Stimulated activated naive B cell treated with anti-CD40 and anti-IgM and Interleukin-4, amounts not matched to agents 10 μg/mL and 1 μg/mL and 100 μg/mL, for 72 hours (primary cell): Measurements from ENCODE around the gene DDX46.
A peak's percentile ranks its signal among the peaks of the same experiment; 100 is the strongest.
"Not testable (repeated sequence)": the region's sequence is repeated elsewhere in the genome, so short reads cannot be mapped to it uniquely, and the experiment has no call there.

Experiments used
- ATAC-seq, 2 donors: fragments of 150-1000 bp; cut with Tn5 transposase; replicated peaks; 2 replicates each; pipeline ENCODE4 v1.10.0; 2021; ENCODE audit warnings: moderate library complexity in 1 of 2
- DNase-seq: peaks from one replicate; pipeline ENCODE4 v3.0.0; 2021
- H3K27ac Mint-ChIP-seq: one replicate; pipeline ENCODE4 v1.8.0; 2022; ENCODE audit warnings: mild to moderate bottlenecking, mixed read lengths
- H3K27me3 Mint-ChIP-seq, 2 donors: one replicate each; pipeline ENCODE4 v1.8.0; 2022; ENCODE audit warnings: mixed read lengths in 2 of 2
- H3K36me3 Mint-ChIP-seq, 2 donors: one replicate each; pipeline ENCODE4 v1.8.0; 2022; ENCODE audit warnings: mixed read lengths in 2 of 2, mild to moderate bottlenecking in 1 of 2
- H3K4me1 Mint-ChIP-seq, 2 donors: one replicate each; pipeline ENCODE4 v1.8.0; 2022; ENCODE audit warnings: mixed read lengths in 2 of 2, mild to moderate bottlenecking in 1 of 2
- H3K4me3 Mint-ChIP-seq, 2 donors: one replicate each; pipeline ENCODE4 v1.8.0; 2022; ENCODE audit warnings: mild to moderate bottlenecking in 2 of 2, mixed read lengths in 2 of 2, moderate library complexity in 1 of 2
- H3K9me3 Mint-ChIP-seq, 2 donors: one replicate each; pipeline ENCODE4 v1.8.0; 2022; ENCODE audit warnings: mixed read lengths in 2 of 2, mild to moderate bottlenecking in 1 of 2

The DDX46 gene

GRCh38 chr5:134803821-134804220 lies 45.2 kb downstream of the DDX46 start:
- H3K27ac Mint-ChIP-seq = no peak overlapping the region
- no peaks in the 10 kb centered on the region for H3K27me3 Mint-ChIP-seq
- H3K4me1 Mint-ChIP-seq = no peaks in the 10 kb centered on the region
- peaks cover 23 to 52% of the 10 kb centered on the region in 2 donors for H3K36me3 Mint-ChIP-seq
- no peak for ATAC-seq
- no peak for DNase-seq
- H3K9me3 Mint-ChIP-seq = no peaks in the 10 kb centered on the region
- H3K4me3 Mint-ChIP-seq = no peak overlapping the region

- peaks cover 24 to 40% of the 10 kb centered on the region in 2 donors for H3K36me3 Mint-ChIP-seq
- H3K4me1 Mint-ChIP-seq = peaks cover 8 to 20% of the 10 kb centered on the region in 2 donors
- peak; percentile 97 to 98 for ATAC-seq
- peak overlapping the region; percentile 43 to 48 for H3K4me3 Mint-ChIP-seq
- H3K9me3 Mint-ChIP-seq = no peaks in the 10 kb centered on the region
- H3K27ac Mint-ChIP-seq = peak overlapping the region; percentile 66
- peak; percentile 28 for DNase-seq
- H3K27me3 Mint-ChIP-seq = no peaks in the 10 kb centered on the region
Observed at GRCh38 chr5:134813407-134813806, 54.8 kb downstream of the DDX46 start.

- Mint-ChIP-seq H3K9me3 (no peaks in the 10 kb centered on the region), H3K27me3 (no peaks in the 10 kb centered on the region), H3K27ac (peak overlapping the region; percentile 81), H3K4me3 (peak overlapping the region; percentile 41 to 48), H3K36me3 (peaks cover 24 to 40% of the 10 kb centered on the region in 2 donors), H3K4me1 (peaks cover 10 to 20% of the 10 kb centered on the region in 2 donors)
- ATAC-seq (peak; percentile 73 to 82), DNase-seq (no peak)
Observed at GRCh38 chr5:134813827-134814226, 55.2 kb downstream of the DDX46 start.

GRCh38 chr5:134817006-134817405 lies 58.4 kb downstream of the DDX46 start:
- H3K4me3 Mint-ChIP-seq = no peak overlapping the region
- H3K27me3 Mint-ChIP-seq = no peaks in the 10 kb centered on the region
- ATAC-seq (no peak), DNase-seq (no peak)
- peaks cover 10 to 20% of the 10 kb centered on the region in 2 donors for H3K4me1 Mint-ChIP-seq
- no peaks in the 10 kb centered on the region for H3K9me3 Mint-ChIP-seq
- peaks cover 39 to 50% of the 10 kb centered on the region in 2 donors for H3K36me3 Mint-ChIP-seq
- H3K27ac Mint-ChIP-seq = no peak overlapping the region

- Mint-ChIP-seq H3K9me3 (no peaks in the 10 kb centered on the region), H3K36me3 (peaks cover 28 to 47% of the 10 kb centered on the region in 2 donors), H3K4me3 (no peak overlapping the region), H3K4me1 (peaks cover 4 to 5% of the 10 kb centered on the region in 2 donors), H3K27ac (no peak overlapping the region), H3K27me3 (no peaks in the 10 kb centered on the region)
- no peak for ATAC-seq
- DNase-seq = no peak
Observed at GRCh38 chr5:134818776-134819175, 60.2 kb downstream of the DDX46 start.

- no peak for DNase-seq
Observed at GRCh38 chr5:134819407-134819963, 60.9 kb downstream of the DDX46 start.

GRCh38 chr5:134821841-134822240 lies 63.3 kb downstream of the DDX46 start:
- Mint-ChIP-seq H3K27me3 (no peaks in the 10 kb centered on the region), H3K4me1 (peaks cover 0 to 4% of the 10 kb centered on the region in 2 donors), H3K4me3 (no peak overlapping the region), H3K36me3 (peaks cover 32 to 55% of the 10 kb centered on the region in 2 donors), H3K27ac (no peak overlapping the region), H3K9me3 (no peaks in the 10 kb centered on the region)
- no peak for ATAC-seq
- no peak for DNase-seq

More at GRCh38 chr5:134819407-134819963, 60.9 kb downstream of the DDX46 start:
- Mint-ChIP-seq H3K27ac (no peak overlapping the region), H3K4me3 (no peak overlapping the region), H3K27me3 (no peaks in the 10 kb centered on the region), H3K9me3 (no peaks in the 10 kb centered on the region), H3K4me1 (peaks cover 1 to 2% of the 10 kb centered on the region in 2 donors), H3K36me3 (peaks cover 26 to 45% of the 10 kb centered on the region in 2 donors)
- no peak for ATAC-seq

GRCh38 chr5:134824681-134825080 lies 66.1 kb downstream of the DDX46 start:
- ATAC-seq = no peak
- no peaks in the 10 kb centered on the region for H3K27me3 Mint-ChIP-seq
- no peak overlapping the region for H3K4me3 Mint-ChIP-seq
- H3K36me3 Mint-ChIP-seq = peaks cover 37 to 43% of the 10 kb centered on the region in 2 donors
- no peak for DNase-seq
- H3K9me3 Mint-ChIP-seq = no peaks in the 10 kb centered on the region
- H3K27ac Mint-ChIP-seq = no peak overlapping the region
- peaks cover 0 to 2% of the 10 kb centered on the region in 2 donors for H3K4me1 Mint-ChIP-seq

GRCh38 chr5:134825212-134825611 lies 66.6 kb downstream of the DDX46 start:
- H3K27ac Mint-ChIP-seq = no peak overlapping the region
- no peak for DNase-seq
- H3K9me3 Mint-ChIP-seq = no peaks in the 10 kb centered on the region
- peaks cover 0 to 2% of the 10 kb centered on the region in 2 donors for H3K4me1 Mint-ChIP-seq
- H3K4me3 Mint-ChIP-seq = no peak overlapping the region
- peaks cover 34 to 40% of the 10 kb centered on the region in 2 donors for H3K36me3 Mint-ChIP-seq
- H3K27me3 Mint-ChIP-seq = no peaks in the 10 kb centered on the region
- ATAC-seq = no peak

- no peak overlapping the region for H3K27ac Mint-ChIP-seq
- no peak for ATAC-seq
- H3K4me3 Mint-ChIP-seq = no peak overlapping the region
- H3K27me3 Mint-ChIP-seq = no peaks in the 10 kb centered on the region
- peaks cover 15 to 16% of the 10 kb centered on the region in 2 donors for H3K36me3 Mint-ChIP-seq
- H3K4me1 Mint-ChIP-seq = no peaks in the 10 kb centered on the region
- H3K9me3 Mint-ChIP-seq = no peaks in the 10 kb centered on the region
- DNase-seq = no peak
Observed at GRCh38 chr5:134833340-134834032, 74.9 kb downstream of the DDX46 start.

GRCh38 chr5:134835623-134836022 lies 77.0 kb downstream of the DDX46 start:
- Mint-ChIP-seq H3K36me3 (peaks cover 23% of the 10 kb centered on the region in 2 donors), H3K9me3 (no peaks in the 10 kb centered on the region), H3K27me3 (no peaks in the 10 kb centered on the region), H3K4me1 (no peaks in the 10 kb centered on the region), H3K27ac (no peak overlapping the region), H3K4me3 (no peak overlapping the region)
- no peak for ATAC-seq
- no peak for DNase-seq

GRCh38 chr5:134837530-134838181 lies 79.1 kb downstream of the DDX46 start:
- Mint-ChIP-seq H3K27me3 (no peaks in the 10 kb centered on the region), H3K27ac (no peak overlapping the region)

GRCh38 chr5:134838361-134838760 lies 79.8 kb downstream of the DDX46 start:
- DNase-seq, ATAC-seq, H3K27ac Mint-ChIP-seq, H3K4me1 Mint-ChIP-seq, H3K9me3 Mint-ChIP-seq, H3K27me3 Mint-ChIP-seq, H3K4me3 Mint-ChIP-seq: not testable (repeated sequence)
- H3K36me3 Mint-ChIP-seq = peaks cover 18 to 20% of the 10 kb centered on the region in 2 donors

More at GRCh38 chr5:134837530-134838181, 79.1 kb downstream of the DDX46 start:
- Mint-ChIP-seq H3K4me1 (no peaks in the 10 kb centered on the region), H3K9me3 (no peaks in the 10 kb centered on the region), H3K36me3 (peaks cover 18 to 23% of the 10 kb centered on the region in 2 donors), H3K4me3 (no peak overlapping the region)
- DNase-seq (no peak), ATAC-seq (no peak)

- DNase-seq = no peak
- H3K36me3 Mint-ChIP-seq = peaks cover 25 to 27% of the 10 kb centered on the region in 2 donors
- H3K4me3 Mint-ChIP-seq = no peak overlapping the region
- ATAC-seq = no peak
- peaks cover 8 to 13% of the 10 kb centered on the region in 2 donors for H3K4me1 Mint-ChIP-seq
- no peaks in the 10 kb centered on the region for H3K9me3 Mint-ChIP-seq
- no peaks in the 10 kb centered on the region for H3K27me3 Mint-ChIP-seq
- no peak overlapping the region for H3K27ac Mint-ChIP-seq
Observed at GRCh38 chr5:134840811-134841210, 82.2 kb downstream of the DDX46 start.
